Heart left ventricle (tissue), 13 donors: ENCODE results near the gene TAMM41.

ENCODE experiments used
- CTCF ChIP-seq, 12 donors: fragments of 200-600 bp; sonication (generic) in 4 of 12; IDR thresholded peaks; one replicate each; pipeline versions ENCODE4 v1.5.0 to v1.8.0; 2018 to 2022; ENCODE audit warnings: antibody characterized with exemption in 12 of 12, mild to moderate bottlenecking in 5 of 12
- POLR2A ChIP-seq, 2 donors: fragments of 450-650 bp; IDR thresholded peaks; one replicate each; pipeline ENCODE4 v1.6.1; 2017; ENCODE audit warnings: antibody characterized with exemption in 2 of 2, mild to moderate bottlenecking in 2 of 2, moderate library complexity in 2 of 2
- donor health status: ischemic (EF 13 %, LVEDD 7.1; RV severe dilation, severe dysfunction).
- donor health status: DM: no; HTN: yes; CAD: no.
- donor health status: DM: no; HTN: no; CAD: no.
- donor health status: ischemic (EF 25% LVEDD 6.9; RV normal size, moderate dysfunction).
- donor health status: ischemic (EF 25% LVEDD 5.7; RV mildly dilated, moderate dysfunction).
- donor health status: ischemic (EF 35%, LVEDD 5.7; RV mildly dilated, moderate dysfunction).
- donor health status: nonischemic (EF 11% LVEDD 7.7; RV severe dilation, severe dysfunction).
- donor health status: DM: yes; HTN: yes; CAD: no.
- donor health status: PGD.
- donor health status: ischemic (EF 29% LVEDD 5.4; RV normal size, mild dysfunction).
- donor health status: nonischemic (EF 23%, LVEDD 6.1; RV moderate dilation, normal function).

GRCh38 chr3:11847607-11848006 is 922 bp upstream of the TAMM41 start:
- TF ChIP-seq POLR2A (IDR thresholded peaks at IDR 0.05) = no peak
- TF ChIP-seq CTCF (IDR thresholded peaks at IDR 0.05) = no peak
